ENCODE measurements around the gene PARL.
"Not testable (repeated sequence)": the region's sequence is repeated elsewhere in the genome, so short reads cannot be mapped to it uniquely, and the experiment has no call there.

Gene PARL

DNA sequence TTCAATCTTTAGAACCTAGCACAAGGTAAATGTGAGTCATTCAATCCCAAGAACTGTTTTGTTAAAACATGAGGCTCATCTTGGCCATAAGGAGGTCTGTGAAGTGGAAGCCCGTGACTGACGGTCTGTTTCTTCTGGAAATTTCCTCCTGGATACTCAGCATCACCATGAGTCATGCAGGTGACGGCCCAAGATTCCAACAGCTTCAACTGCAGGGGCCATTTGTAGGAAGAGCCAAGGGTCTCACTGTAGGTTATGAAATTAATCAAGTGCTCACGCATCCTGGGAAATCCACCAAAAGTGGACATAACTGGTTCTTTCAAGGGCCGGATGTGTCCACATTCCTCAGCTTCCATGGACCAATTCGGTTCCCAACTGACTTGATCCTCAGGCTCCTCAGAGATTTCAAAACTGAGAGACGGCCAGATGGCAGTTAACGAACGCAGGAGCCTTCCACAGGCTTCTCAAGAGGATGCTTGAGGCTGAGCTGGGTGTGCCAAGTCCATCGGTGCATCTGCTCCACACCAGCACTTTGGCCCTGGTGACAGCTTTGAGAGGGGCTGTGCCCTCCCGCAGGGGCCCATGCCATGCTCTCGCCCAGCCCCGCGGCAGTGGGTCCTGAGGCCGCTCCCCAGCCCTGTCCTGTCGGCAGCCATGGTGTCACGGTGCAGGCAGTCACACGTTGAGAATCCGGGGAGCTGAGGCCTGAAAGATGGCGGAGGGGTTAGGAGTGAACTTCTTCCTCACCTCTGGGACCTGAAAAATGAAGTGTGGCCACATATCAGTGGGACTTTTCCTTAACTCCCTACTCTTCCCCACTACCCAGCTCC lies 67.8 kb downstream of the PARL start:
- no peak for DNase-seq

DNA sequence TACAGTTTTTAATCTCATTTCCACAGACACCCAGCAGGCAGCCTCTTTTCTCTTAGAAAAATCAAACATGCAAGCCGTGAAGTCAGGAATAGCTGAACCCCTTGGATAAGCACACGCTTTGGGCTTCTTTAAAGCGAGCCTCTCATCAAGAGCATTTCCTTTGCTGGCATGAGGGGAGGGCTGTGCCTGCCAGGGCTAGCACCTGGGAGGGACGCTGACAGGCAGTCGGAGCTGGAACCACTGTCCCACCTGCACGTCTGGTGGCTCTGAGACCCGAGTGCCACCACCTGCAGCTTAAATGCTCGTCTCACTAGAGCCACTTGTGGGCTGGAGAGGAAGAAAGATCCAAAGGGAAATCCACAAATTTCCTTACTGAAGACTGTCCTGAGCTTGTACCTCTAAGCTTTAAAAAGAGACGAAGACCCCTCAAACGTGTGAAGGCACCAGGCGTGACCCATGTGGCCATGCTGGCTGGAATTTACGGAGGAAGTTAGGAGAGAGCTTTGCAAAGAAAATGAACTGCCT lies 68.7 kb downstream of the PARL start:
- no peak for DNase-seq

DNA sequence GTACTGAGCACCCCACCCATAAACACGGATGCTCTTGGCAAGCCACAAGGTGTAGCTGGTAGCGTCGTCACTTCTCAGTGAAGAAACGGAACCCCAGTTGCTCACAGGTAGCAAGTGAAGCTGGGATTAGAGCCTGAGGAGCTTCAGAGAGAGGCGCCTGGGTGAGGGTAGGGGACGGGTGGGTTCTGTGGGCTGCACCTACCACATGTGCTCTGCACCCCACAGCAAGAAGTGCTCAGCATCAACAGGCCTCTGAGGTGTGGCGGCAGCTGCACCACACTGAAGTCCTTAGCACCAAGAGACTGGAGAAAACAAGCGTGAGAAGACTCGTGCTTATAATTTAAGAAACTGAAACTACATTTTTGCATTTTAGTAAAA lies 69.1 kb downstream of the PARL start:
- DNase-seq = no peak

DNA sequence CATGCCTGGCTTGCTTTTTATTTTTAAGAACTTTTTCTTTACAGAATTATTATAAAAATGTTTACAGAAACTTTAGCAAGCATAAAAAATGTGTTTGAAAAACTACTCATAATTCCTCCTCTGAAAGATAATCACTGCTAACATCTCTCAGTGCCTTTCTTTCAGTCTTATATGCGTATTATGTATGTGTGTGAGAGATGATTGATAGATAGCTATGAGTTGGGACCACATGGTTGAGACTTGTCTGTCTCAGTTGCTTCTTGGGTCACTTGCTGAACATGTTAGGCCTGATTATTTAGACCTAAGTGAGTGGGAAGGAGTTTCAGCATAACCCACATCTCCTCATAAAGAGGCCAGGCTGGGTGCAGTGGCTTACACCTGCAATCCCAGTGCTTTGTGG lies 70.4 kb downstream of the PARL start:
- DNase-seq = no peak

DNA sequence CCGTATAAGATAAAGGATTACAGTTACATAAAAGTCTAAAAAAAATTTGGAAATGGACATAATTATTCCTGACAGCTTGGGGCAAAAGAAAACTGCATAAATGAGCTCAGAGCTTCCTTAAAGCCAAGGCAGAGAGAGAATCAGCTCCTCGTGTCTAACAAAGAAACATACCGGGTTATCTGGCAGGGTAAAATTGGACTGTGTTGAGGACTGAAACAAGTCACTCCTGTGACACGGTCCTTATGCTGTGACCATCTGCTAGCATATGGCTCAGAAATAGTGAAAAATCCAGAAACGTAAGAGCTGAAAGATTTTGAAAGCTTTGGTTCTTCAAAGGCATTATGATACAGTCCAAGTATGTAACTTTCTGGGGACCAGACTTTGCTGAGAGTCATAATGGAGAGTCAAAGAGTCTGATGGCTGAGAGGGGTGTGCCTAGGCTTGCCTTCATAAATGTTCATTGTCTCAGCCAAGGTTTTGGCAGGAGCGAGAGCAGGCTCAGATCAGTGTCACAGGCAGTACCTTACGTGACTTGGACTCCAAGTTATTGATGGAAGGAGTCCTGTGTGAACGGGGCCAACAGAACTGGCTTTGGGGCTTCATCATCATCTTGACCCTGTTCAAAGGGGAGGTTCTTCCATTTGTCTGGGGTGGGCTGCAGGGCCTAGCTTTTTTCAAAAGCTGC lies 71.8 kb downstream of the PARL start:
- no peak for DNase-seq

DNA sequence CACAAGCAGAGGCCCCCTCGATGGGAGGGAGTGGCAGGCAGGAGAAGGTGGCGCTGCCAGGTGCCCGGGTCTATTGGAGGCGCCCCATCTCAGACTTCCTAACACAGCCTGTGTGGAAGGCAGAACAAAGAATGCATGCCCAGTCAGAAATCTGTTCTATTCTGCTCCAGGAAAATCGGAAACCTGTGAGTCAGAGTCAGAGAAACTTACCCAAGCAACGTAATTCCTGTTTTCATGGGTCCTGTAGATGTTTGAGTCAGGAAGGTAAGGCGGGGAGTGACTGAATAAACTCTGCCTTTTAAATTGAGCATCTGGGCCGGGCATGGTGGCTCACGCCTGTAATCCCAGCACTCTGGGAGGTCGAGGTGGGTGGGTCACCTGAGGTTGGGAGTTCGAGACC lies 73.0 kb downstream of the PARL start:
- no peak for DNase-seq

DNA sequence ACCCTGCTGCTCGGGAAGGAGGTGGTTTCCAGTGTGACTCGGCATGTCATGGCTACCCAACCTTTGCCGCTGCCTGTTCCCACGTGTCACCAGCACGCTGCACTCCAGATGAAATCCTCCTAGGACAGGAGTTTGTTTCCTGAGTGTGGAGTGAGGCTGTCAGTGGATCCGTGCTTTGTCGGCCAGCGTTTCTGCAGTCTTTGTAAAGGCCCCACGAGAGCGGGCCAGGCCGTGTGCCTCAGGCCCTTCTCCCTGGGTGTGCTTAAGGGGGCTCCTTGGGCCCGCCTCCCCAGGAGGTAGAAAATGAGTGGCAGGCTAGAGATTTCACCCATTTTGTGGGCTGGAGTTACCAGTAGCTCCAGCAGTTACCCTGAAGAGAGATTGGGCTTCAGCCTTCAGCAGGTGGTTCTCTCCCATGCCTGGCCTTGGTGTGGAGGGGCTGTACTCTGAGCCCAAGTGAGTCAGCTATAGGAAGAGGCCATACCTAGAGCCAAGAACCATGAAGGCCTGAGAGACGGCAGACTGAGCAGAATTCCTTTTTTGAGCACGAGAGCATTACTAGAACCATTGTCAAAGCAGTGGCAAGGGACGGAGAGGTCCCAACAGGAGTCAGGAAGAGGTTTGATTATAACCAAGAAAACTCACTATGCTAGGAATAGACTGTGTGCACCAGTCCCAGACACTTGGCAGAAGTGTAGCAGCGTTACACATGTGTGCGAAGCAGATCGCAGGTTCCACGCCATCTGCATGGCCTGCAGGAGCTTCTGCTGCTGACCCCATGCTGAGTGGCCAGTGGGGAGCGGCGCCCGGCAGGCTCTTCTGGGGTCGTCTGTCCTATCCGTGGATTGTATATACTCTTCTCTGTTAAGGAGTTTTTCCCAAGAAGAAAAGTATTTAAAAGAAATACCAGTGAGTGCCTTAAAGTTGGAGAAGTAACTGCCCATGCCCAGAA lies 73.8 kb downstream of the PARL start:
- DNase-seq = no peak

DNA sequence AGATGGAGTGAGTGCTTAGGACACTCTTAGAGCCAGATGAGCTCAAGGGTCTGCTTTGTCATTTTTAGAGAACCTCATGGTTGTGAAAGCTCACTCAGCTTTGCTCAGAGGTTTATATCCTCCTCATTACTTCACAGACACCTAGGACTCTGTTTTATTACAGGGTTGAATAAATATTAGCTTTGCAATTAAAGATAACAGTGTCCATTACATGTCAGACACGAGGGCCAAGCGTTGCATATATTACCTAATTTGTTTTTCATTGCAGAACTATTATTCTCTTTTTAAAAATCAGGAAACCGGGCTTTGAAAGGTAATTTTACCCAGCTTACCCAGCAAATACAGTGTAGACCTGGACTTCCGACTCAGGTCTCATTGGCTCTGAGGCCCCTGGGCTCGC lies 75.4 kb downstream of the PARL start:
- DNase-seq = no peak

DNA sequence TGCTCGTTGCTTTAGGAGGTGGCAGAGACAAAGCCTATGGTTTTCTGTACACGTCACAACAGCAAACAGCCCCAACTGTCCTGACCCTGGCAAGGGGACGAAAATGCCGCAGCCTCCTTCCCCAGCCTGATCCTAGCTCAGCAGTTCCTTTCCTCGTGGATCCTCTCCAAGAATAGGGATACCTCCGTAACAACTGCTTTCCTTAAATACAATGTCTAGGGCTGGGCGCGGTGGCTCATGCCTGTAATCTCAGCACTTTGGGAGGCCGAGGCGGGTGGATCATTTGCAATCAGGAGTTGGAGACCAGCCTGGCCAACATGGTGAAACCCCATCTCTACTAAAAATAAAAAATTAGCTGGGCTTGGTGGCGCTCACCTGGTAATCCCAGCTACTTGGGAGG lies 76.3 kb downstream of the PARL start:
- DNase-seq = no peak

DNA sequence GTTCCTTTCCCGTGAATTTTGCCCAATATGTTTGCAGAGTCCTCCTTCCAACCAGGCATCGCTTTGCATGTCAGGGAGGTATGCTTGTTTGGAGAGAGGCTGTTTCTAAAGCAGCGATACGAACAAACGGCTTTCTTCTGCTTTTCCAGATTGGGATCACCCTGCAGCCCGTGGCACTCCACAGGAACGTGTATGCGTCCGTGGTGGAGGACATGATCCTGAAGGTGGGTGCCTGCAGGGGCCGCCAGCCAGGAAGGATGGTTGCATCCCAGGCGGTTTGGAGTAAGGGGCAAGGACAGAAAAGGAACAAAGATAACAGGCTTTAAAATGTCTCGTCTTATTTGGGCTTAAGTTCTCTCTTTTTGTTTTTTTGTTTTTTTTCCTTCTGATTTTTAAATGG lies 76.8 kb downstream of the PARL start:
- DNase-seq = no peak

DNA sequence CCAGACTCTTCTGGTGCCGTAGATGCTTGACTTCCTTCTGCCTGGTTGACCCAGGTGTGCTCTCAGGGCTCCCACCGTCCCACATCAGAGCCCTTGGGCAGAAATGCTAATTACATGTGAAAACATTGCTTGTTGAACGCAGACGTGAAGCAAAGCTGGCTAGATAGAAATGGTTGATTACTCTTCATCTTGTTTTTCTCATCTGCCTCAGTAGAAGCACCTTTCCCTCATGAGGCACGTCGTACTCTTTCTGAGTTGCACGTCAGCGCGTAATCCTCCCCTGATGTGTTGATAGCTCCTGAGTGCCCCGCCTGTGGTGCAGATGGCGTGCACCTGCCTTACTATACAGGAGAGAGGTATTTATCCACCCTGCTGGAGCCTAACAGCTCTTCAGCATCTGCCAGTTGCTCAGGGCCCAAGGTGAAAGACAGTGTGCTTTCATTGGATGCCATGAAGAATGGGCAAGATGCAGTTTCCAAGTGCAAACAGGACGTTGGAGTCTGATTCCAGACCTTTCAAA lies 77.4 kb downstream of the PARL start:
- no peak for DNase-seq

DNA sequence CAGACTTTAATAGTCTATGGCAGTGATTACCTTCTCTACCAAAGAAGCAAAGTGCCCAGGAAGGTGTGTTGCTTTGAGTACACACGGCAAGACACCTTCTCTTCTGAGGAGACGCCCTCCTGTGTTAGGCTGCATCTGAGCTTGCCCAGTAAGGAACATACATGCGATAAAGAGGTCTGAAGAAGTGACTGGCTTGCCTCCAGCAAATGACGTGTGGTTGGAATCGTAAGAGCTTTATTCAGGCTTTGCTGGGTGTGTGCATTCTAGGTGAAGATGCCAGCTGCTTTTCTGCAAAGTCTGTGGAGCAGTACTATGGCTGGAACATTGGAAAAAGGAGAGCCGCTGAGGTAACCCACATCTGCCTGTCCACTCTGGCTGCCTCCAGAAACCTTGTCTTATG lies 81.7 kb downstream of the PARL start:
- DNase-seq = no peak

DNA sequence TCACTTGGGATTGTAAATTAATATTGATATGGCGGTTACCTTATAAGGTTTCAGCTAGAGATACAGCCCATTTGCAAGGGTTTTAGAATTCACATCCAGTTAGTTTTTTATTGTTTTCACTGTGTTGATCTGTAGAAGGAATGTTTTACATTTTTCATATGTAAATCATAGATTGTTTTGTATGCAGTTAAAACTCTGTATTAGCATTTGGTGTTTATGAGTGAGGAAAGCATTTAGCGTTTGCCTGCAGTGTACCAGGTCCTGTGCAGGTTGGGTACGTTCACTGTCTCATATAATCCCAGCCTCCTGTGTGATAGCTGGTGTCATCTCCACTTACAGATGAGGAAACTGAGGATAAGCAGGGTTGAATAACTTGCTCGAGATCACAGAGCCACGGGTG lies 83.1 kb downstream of the PARL start:
- DNase-seq = no peak

DNA sequence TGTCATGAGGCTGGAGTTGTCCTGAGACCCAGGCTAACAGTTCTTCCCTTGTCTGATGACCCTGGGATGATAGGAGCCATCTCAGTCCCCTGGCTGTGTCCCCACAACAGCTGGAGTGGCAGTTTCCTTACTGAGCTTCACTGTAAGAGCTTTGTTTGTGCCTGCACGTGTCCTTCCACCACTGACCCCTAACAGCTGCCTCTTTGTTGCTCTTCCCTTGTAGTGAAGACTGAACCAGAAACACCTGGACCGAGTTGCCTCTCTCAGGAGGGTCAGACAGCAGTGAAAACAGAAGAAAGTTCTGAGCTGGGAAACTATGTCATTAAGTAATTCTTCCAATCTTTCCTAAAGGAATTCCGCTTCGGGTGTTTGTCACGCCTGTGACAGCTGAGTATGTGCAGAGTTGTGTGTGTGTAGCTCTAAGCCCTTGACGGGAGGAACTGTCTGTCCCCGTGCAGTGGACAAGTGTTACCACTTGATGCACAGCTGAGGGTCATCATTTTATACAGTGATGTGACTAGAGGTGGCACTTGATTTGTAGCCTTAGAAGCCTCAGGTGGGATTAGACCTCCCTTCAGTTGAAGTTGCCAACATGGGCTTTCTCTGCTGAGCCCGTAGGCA lies 84.3 kb downstream of the PARL start:
- no peak for DNase-seq

DNA sequence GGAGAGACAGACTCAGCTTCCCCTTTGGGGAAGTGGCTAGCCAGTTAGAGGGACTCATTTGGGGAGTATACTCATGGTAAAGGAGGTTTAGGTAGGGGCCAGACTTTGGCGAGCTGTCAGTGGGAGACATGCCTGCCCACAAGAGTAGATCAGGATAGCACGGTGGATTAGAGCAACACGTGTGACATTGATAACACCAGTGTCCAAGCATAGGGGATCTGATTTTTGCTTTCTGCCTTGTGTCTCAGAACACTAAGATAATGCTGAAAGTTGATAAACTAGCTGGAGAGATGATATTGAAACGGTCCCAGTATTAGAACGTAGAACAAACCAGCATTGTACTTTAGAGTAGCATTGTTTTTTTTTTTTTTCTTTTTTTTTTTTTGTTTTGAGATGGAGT lies 85.2 kb downstream of the PARL start:
- no peak for DNase-seq

DNA sequence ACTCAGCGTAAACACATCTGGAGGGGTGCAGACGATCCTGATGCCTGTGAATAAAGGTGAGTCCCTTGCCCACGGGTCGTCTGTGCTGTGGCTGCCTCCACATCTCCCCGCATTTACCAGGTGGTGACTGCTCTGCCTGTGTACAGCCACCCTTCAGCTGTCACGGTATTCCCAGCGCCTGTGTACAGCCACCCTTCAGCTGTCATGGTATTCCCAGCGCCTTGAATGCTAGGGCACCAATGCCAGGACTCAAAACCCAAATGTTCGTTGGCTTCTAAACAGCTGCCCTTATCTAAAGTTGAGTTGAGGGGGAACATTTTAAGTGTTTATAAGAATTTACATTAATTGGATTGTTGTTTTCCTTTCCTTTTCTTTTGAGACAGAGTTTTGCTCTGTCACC lies 86.7 kb downstream of the PARL start:
- DNase-seq = no peak

DNA sequence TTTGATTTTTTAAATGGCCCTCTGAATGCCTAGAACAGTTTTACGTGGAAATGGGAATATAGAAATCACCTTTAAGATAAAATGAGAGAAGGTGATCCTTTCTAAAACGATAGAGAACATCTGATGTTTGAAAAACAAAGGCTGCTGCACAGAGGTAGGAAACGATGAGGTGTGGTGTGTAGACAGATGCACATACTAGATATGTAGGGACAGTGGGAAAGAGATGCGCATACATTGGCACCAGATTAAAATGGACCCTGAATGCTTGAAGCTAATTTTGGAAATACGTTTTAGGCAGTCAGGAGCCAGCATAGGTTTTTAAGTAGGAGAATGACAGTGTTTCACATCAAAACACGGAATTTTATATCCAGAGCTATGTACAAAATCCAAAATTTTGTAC lies 88.3 kb downstream of the PARL start:
- no peak for DNase-seq

DNA sequence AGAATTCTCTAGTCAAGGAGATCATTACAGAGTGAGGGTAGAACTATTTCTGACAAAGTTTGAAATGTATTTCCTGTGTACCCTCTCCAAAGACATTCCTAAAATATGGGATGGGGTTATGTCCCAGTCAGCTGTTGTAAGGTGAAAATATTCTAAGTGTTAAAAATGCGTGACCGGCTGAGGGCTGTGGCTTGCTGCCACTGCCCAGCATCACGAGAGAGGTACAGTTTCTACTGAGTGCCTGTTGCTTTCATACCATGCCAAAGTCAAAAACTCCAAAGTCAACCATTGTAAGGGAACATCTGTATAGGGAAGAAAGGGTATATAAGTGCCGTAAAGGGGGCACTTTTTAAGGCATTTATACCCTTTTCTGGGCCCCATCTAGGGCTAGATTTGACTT lies 90.2 kb downstream of the PARL start:
- no peak for DNase-seq

DNA sequence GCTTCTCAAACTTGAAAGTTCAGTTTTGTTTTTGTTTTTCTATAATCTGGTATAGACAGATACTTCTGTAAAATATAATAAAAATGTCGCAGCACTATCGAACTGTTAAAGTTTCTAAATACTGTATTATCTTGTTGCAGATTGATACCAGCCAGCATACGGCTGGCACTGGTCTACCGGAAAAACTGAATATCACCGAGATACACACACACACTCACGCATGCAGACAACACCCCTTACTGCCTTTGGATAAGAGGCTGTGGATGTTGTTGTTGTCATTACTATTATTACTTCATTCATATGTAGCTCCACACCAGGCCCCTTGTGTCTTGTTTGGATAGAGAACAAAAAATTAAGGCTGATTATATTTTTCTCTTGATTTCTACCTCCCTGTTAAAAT lies 91.7 kb downstream of the PARL start:
- DNase-seq = no peak

DNA sequence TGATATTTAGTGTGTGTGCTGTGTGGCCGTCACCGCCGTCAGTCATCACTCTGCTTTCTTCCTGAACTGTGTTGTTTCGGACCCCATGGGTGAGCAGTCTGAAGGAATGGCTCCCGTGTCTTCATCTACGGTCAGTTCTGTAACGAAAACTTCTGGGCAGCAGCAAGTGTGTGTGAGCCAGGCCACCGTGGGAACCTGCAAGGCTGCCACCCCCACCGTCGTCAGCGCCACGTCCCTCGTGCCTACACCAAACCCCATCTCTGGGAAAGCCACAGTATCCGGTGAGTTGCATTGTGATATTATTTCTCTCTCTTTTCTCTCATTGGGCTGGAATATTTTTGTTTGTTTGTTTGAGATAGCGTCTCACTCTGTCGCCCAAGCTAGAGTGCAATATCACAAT lies 94.0 kb downstream of the PARL start:
- no peak for DNase-seq

DNA sequence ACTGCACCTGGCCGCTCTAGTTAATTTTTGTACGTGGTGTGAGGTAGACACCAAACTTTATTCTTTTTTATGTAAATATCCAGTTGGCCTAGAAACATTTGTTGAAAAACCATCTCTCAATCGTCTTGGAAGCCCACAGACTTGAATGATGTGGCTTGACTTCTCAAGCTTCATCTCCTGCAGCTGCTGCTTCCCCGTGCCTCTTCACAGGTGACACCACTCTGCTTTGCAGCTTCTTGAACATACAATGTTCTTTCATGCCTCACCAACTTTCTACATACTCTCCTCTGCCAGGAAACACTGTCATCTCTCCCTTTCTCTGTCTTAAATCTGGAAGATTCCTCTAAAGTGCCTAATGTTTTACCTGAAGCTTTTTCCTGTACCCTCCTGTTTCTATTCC lies 94.9 kb downstream of the PARL start:
- DNase-seq = no peak

DNA sequence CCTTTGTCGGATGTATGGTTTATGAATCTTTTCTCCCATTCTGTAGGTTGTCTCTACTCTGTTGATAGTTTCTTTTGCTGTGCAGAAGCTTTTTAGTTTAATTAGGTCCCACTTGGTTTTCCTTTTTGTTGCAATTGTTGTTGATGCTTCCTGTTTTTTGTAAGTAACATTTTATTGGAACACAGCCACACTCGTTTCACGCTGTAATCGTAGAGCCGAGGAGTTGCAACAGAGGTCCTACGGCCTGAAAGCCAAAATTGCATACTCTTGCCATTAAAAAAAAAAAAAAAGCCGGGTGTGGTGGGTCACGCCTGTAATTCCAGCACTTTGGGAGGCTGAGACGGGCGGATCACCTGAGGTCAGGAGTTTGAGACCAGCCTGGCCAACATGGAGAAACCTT lies 100.2 kb downstream of the PARL start:
- not testable (repeated sequence) for DNase-seq

All from NCI-H2227 treated with DMSO at 0.1 percent for 48 hours (cell line).